ENCODE measurements around the gene MRPL16.
"Not testable (repeated sequence)": the region's sequence is repeated elsewhere in the genome, so short reads cannot be mapped to it uniquely, and the experiment has no call there.

Gene MRPL16

GRCh38 chr11:59810911-59811259 is 307 bp upstream of the MRPL16 start:
- DNase-seq: no peak
- ATAC-seq: no peak

GRCh38 chr11:59807047-59807610 is 3.4 kb downstream of the MRPL16 start:
- ATAC-seq (no peak), DNase-seq (no peak)

- no peak for ATAC-seq
- DNase-seq: no peak
Measured at GRCh38 chr11:59804061-59804460, 6.5 kb downstream of the MRPL16 start.

GRCh38 chr11:59802639-59803176 is 7.9 kb downstream of the MRPL16 start:
- DNase-seq (peak; percentile 22), ATAC-seq (peak; percentile 47)

GRCh38 chr11:59801981-59802638 is 8.5 kb downstream of the MRPL16 start:
- ATAC-seq (peak; percentile 21), DNase-seq (no peak)

- DNase-seq: no peak
- no peak for ATAC-seq
Measured at GRCh38 chr11:59801160-59801706, 9.3 kb downstream of the MRPL16 start.

GRCh38 chr11:59800390-59801025 is 10.1 kb downstream of the MRPL16 start:
- no peak for ATAC-seq
- no peak for DNase-seq

GRCh38 chr11:59794417-59794816 is 16.2 kb downstream of the MRPL16 start:
- ATAC-seq (no peak), DNase-seq (no peak)

- no peak for DNase-seq
- no peak for ATAC-seq
Measured at GRCh38 chr11:59792507-59792906, 18.1 kb downstream of the MRPL16 start.

- DNase-seq (no peak), ATAC-seq (no peak)
Measured at GRCh38 chr11:59791639-59792038, 18.9 kb downstream of the MRPL16 start.

GRCh38 chr11:59787816-59788215 is 22.8 kb downstream of the MRPL16 start:
- ATAC-seq (no peak), DNase-seq (no peak)

GRCh38 chr11:59787255-59787588 is 23.4 kb downstream of the MRPL16 start:
- no peak for DNase-seq
- ATAC-seq: no peak

- DNase-seq: no peak
- no peak for ATAC-seq
Measured at GRCh38 chr11:59785818-59786217, 24.8 kb downstream of the MRPL16 start.

- not testable (repeated sequence) for DNase-seq, ATAC-seq
Measured at GRCh38 chr11:59784441-59784840, 26.1 kb downstream of the MRPL16 start.

- ATAC-seq (peak; percentile 57), DNase-seq (no peak)
Measured at GRCh38 chr11:59783632-59784090, 26.9 kb downstream of the MRPL16 start.

- DNase-seq (no peak), ATAC-seq (no peak)
Measured at GRCh38 chr11:59782080-59782479, 28.5 kb downstream of the MRPL16 start.

GRCh38 chr11:59779487-59779886 is 31.1 kb downstream of the MRPL16 start:
- ATAC-seq (no peak), DNase-seq (no peak)

GRCh38 chr11:59778122-59778521 is 32.5 kb downstream of the MRPL16 start:
- DNase-seq (no peak), ATAC-seq (no peak)

GRCh38 chr11:59777104-59777503 is 33.5 kb downstream of the MRPL16 start:
- DNase-seq: no peak
- ATAC-seq: no peak

GRCh38 chr11:59776210-59777066 is 34.1 kb downstream of the MRPL16 start:
- ATAC-seq: peak; percentile 73

GRCh38 chr11:59773083-59773440 is 37.5 kb downstream of the MRPL16 start:
- DNase-seq: no peak
- no peak for ATAC-seq

More at GRCh38 chr11:59776210-59777066, 34.1 kb downstream of the MRPL16 start:
- DNase-seq: no peak

GRCh38 chr11:59771605-59772004 is 39.0 kb downstream of the MRPL16 start:
- no peak for ATAC-seq
- DNase-seq: no peak
